Ovary (tissue), 3 donors: ENCODE data around the gene GMPS.

ENCODE experiments used
- CTCF ChIP-seq, 3 donors: fragments of 450-650 bp in 2 of 3; fragments of 200-600 bp in 1 of 3; IDR thresholded peaks; one replicate each; pipeline versions ENCODE4 v1.5.1 to v1.8.0; 2016 to 2022; ENCODE audit warnings: antibody characterized with exemption in 3 of 3, mild to moderate bottlenecking in 1 of 3
- POLR2A ChIP-seq: fragments of 450-650 bp; IDR thresholded peaks from one replicate; pipeline ENCODE4 v1.6.1; 2017; ENCODE audit warnings: antibody characterized with exemption, mild to moderate bottlenecking, moderate library complexity
- donor health status: DM: no; HTN: no; CAD: no.

DNA sequence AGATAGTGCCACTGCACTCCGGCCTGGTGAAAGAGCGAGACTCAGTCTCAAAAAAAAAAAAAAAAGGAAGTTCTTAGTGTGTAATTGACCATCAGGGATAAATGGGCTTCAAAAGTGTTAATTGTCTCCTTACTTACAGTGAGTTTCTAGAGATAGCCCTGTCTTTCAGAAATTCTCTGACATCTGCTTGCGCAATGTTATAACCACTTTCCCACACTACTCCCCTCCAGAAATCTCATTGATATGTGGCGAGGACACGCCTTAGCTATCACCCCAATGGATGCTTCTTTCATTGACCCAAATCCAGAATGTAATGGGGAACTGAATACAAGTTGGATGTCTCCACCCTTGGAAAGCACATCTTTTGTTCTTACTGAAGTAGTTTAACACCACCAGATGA lies 70.9 kb downstream of the GMPS start:
- TF ChIP-seq CTCF (IDR thresholded peaks at IDR 0.05) = no peak
- TF ChIP-seq POLR2A = no peak
